Panc1 (cell line): Measurements from ENCODE around the gene GALNTL6. TPM values are rescaled to one million over a fixed set of nuclear protein-coding genes. Genes with fewer than 3 reads are reported as not detected.

Experiments
- ATAC-seq: fragments of 200-7000 bp; cut with Tn5 transposase; 2 replicates; pipeline ENCODE4 v1.9.1; 2020; ENCODE audit warnings: mild to moderate bottlenecking, moderate library complexity
- BruUV-seq: library from RNA; stranded (reverse); fragments of 400-500 nt; replicated peaks from 2 replicates; lab custom pipeline; 2021; lab: Mats Ljungman, UMichigan
- CTCF ChIA-PET: fragments of 300-600 bp; sonication (Branson Sonifier 250); formaldehyde crosslinking; loops from one replicate; lab custom pipeline; 2022; ENCODE audit warnings: antibody characterized with exemption; lab: Charles Lee
- POLR2A ChIA-PET: fragments of 300-600 bp; sonication (Branson Sonifier 250); formaldehyde crosslinking; loops from one replicate; lab custom pipeline; 2022; ENCODE audit warnings: antibody characterized with exemption; lab: Charles Lee
- DNase-seq: peaks from one replicate; pipeline ENCODE4 v3.0.0-alpha.2; 2010; ENCODE audit warnings: low read depth, low spot score
- H3K27ac ChIP-seq: 2 replicates; pipeline ENCODE4 v1.5.1; 2011; ENCODE audit warnings: mild to moderate bottlenecking, low read length, inconsistent platforms
- H3K27me3 ChIP-seq: fragments of 200-500 bp; sonication (Bioruptor generic); 2 replicates; pipeline ENCODE4 v1.6.0; 2014; ENCODE audit warnings: low read length, inconsistent platforms; ENCODE audit not compliant: control insufficient read depth, insufficient read depth
- H3K36me3 ChIP-seq: fragments of 200-500 bp; sonication (Bioruptor generic); 2 replicates; pipeline ENCODE4 v1.5.1; 2014; ENCODE audit warnings: inconsistent platforms, mild to moderate bottlenecking, low read length, moderate library complexity; ENCODE audit not compliant: control insufficient read depth, insufficient read depth
- H3K4me1 ChIP-seq: 2 replicates; pipeline ENCODE4 v1.5.1; 2011; ENCODE audit warnings: inconsistent platforms, mild to moderate bottlenecking, low read length, moderate library complexity; ENCODE audit not compliant: control insufficient read depth, insufficient read depth
- H3K4me3 ChIP-seq, 2 experiments: 2 replicates each; pipeline ENCODE4 v1.5.1; 2011 to 2012; ENCODE audit warnings: low read depth in 2 of 2, low read length in 2 of 2, mild to moderate bottlenecking in 2 of 2, inconsistent platforms in 1 of 2, moderate library complexity in 1 of 2
- H3K9me3 ChIP-seq: fragments of 200-500 bp; sonication (Bioruptor generic); 2 replicates; pipeline ENCODE4 v1.5.1; 2014; ENCODE audit warnings: low read depth, mild to moderate bottlenecking, inconsistent platforms, low read length, moderate library complexity; ENCODE audit not compliant: control insufficient read depth, insufficient read depth
- CTCF ChIP-seq: fragments of 450-650 bp; IDR thresholded peaks from 2 replicates; pipeline ENCODE4 v1.5.1; 2017; ENCODE audit warnings: mild to moderate bottlenecking
- POLR2AphosphoS5 ChIP-seq: IDR thresholded peaks from 2 replicates; pipeline ENCODE4 v1.6.1; 2012; ENCODE audit warnings: mild to moderate bottlenecking, low read depth, low read length, moderate library complexity
- REST ChIP-seq, 2 experiments: IDR thresholded peaks; 2 replicates each; pipeline ENCODE4 v1.6.1; 2011 to 2012; ENCODE audit warnings: low read depth in 2 of 2, control low read depth in 1 of 2, low read length in 1 of 2, mild to moderate bottlenecking in 1 of 2, moderate library complexity in 1 of 2; ENCODE audit not compliant: insufficient read depth in 1 of 2
- SIN3A ChIP-seq: IDR thresholded peaks from 2 replicates; pipeline ENCODE4 v1.6.1; 2012; ENCODE audit warnings: low read depth, mild to moderate bottlenecking, low read length, moderate library complexity, borderline replicate concordance; ENCODE audit not compliant: insufficient read depth
- TCF7L2 ChIP-seq: IDR thresholded peaks from 2 replicates; pipeline ENCODE4 v1.6.1; 2011; ENCODE audit warnings: mild to moderate bottlenecking, low read depth, low read length, inconsistent platforms
- in situ Hi-C: cut with HindIII; loops from 2 replicates; pipeline ENCODE4 v1.10.0; 2016; ENCODE audit warnings: low sequenced_read_pairs, low pct_unique_long_range_greater_than_20kb
- intact Hi-C: fragments of 100-400 bp; cut with micrococcal nuclease; formaldehyde crosslinking; loops from one replicate; pipeline ENCODE4 v1.10.0; 2022; ENCODE audit not compliant: unreplicated experiment
- total RNA-seq: library from RNA; stranded (reverse); gene quantifications from one replicate; pipeline ENCODE4 v1.2.1, GENCODE V29; 2021; ENCODE audit not compliant: unreplicated experiment

GALNTL6 gene
- total RNA-seq, 1 experiment from 2014 or later: not detected

DNA sequence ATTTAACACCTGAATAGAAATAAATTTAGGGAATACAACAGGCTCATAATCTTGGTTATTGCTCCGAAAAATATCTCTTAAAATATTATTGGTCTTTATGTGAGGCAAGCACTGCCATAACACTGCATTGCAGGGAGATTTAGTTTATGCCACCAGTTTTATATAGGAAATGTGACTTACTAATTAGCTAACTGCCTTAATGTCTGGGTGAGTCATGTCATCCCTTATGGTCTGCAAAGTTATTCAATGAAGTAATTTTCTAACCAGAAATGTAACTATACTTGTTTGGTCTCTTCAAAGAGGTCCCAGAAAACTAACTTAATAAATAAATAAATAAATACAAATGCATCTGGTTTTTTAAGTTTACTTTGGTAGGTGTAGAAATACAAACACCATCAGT is 597.2 kb downstream of the GALNTL6 start:
- Histone ChIP-seq H3K27ac (no peak overlapping the region), H3K27me3 (no peaks in the 10 kb centered on the region), H3K9me3 (no peaks in the 10 kb centered on the region), H3K36me3 (no peaks in the 10 kb centered on the region), H3K4me1 (no peaks in the 10 kb centered on the region), H3K4me3 (no peak overlapping the region)
- DNase-seq: no peak
- BruUV-seq: no TSS peak
- CTCF ChIA-PET: no interaction called here
- intact Hi-C loops: no loop called here
- POLR2A ChIA-PET: no interaction called here
- TF ChIP-seq CTCF (no peak), POLR2AphosphoS5 (no peak), TCF7L2 (no peak), SIN3A (no peak), REST (IDR thresholded peaks at IDR 0.05; ENCODE audit: insufficient read depth in 1 of 2, low read depth in 2 of 2, low read length in 1 of 2) (no peak)
- in situ Hi-C loops: no loop called here
- no peak for ATAC-seq

DNA sequence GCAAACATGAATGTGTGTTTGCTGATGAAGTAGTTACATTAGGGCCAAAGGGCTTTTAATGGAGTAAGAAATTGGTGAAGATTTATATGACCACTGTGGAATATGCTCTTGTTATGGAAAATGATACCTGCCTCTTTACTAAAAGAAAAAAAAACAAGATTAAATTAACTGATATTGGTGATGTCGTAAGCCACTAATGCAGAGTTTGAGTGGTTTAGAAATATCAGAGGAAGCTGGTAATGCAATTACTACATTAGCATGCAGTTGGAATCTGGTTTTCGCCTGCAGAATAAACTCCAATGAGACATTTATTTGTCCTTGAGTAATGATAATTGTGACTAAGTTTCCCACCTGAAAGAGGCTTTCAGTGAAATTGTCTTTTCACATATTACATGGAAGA is 597.9 kb downstream of the GALNTL6 start:
- no peak for DNase-seq
- POLR2A ChIA-PET: no interaction called here
- no peaks in the 10 kb centered on the region for H3K27me3 ChIP-seq
- CTCF ChIA-PET: no interaction called here
- H3K36me3 ChIP-seq: no peaks in the 10 kb centered on the region
- H3K27ac ChIP-seq: no peak overlapping the region
- no peak for TF ChIP-seq REST (IDR thresholded peaks at IDR 0.05; ENCODE audit: insufficient read depth in 1 of 2, low read depth in 2 of 2, low read length in 1 of 2)
- no peak for TF ChIP-seq SIN3A
- no peak for TF ChIP-seq CTCF
- no peak for TF ChIP-seq TCF7L2
- no peak for TF ChIP-seq POLR2AphosphoS5
- ATAC-seq: no peak
- in situ Hi-C loops (no loop called here), intact Hi-C loops (no loop called here)
- no peaks in the 10 kb centered on the region for H3K4me1 ChIP-seq
- BruUV-seq: no TSS peak
- no peaks in the 10 kb centered on the region for H3K9me3 ChIP-seq
- no peak overlapping the region for H3K4me3 ChIP-seq
